ENCODE results near the gene C1orf146. TPM values are rescaled to one million over a fixed set of nuclear protein-coding genes. Genes with fewer than 3 reads are reported as not detected.

The C1orf146 gene
- total and polyA plus RNA-seq, 4 donors = not detected

DNA sequence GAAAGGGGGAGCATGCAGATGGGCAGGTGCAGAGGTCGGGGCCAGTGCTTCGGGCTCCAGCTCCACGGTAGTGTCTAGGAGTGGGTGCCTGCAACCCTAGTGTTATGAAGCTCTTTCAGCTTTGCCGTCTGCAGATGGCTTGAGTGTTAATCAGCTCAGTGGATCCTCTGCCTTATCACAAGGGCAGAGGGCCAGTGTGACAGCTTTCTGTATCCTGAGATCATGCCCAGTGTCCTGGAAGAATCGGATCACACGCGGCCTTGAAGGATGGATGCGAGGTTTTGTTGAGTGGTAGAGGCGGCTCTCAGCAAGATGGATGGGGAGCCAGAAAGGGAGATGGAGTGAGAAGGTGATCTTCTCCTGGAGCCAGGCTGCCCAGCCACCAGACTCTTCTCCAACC lies 25.5 kb upstream of the C1orf146 start:
- no peaks in the 10 kb centered on the region for H3K36me3 ChIP-seq (ENCODE audit: control insufficient read depth in 4 of 4, insufficient read depth in 3 of 4, low read depth in 1 of 4, low read length in 3 of 4)
- H3K9ac ChIP-seq (ENCODE audit: low read depth in 1 of 2, low read length in 2 of 2) = no peak overlapping the region
- no peaks in the 10 kb centered on the region for H3K4me1 ChIP-seq (ENCODE audit: control insufficient read depth in 4 of 4, insufficient read depth in 4 of 4, low read length in 3 of 4)
- H3K4me3 ChIP-seq (ENCODE audit: low read depth in 1 of 3, low read length in 3 of 3) = no peak overlapping the region
- TF ChIP-seq EGR1 (IDR thresholded peaks at IDR 0.05; ENCODE audit: low read depth in 2 of 2) = no peak
- H3K27me3 ChIP-seq (ENCODE audit: control insufficient read depth in 4 of 4, insufficient read depth in 4 of 4, low read length in 3 of 4) = no peaks in the 10 kb centered on the region
- no peak overlapping the region for H3K27ac ChIP-seq (ENCODE audit: low read depth in 1 of 2, low read length in 2 of 2)
- no peak for DNase-seq (ENCODE audit: low spot score)
- 92% methylated on average over 9 of the region's 9 CpGs for WGBS
- H3K9me3 ChIP-seq (ENCODE audit: control insufficient read depth in 4 of 4, low read length in 3 of 4) = no peaks in the 10 kb centered on the region

DNA sequence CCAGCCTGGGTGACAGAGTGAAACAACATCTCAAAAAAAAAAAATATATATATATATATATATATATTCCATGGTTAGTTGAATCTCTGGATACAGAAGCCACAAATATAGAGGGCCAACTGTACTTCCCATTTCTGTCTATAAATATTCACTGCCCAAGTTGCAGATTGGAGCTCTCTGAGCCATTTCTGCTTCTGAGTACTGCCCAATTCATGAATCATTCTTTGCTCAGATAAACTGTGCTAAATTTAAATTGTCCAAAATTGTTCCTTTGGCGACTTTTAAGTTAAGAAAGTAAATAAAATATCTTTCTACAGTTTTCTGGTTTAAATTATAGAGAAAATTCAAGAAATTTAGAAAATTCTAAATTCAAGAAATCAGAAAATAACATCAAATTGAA lies 23.2 kb upstream of the C1orf146 start:
- Histone ChIP-seq H3K9me3 (ENCODE audit: control insufficient read depth in 4 of 4, low read length in 3 of 4) (no peaks in the 10 kb centered on the region), H3K4me1 (ENCODE audit: control insufficient read depth in 4 of 4, insufficient read depth in 4 of 4, low read length in 3 of 4) (no peaks in the 10 kb centered on the region), H3K27ac (ENCODE audit: low read depth in 1 of 2, low read length in 2 of 2) (no peak overlapping the region), H3K4me3 (ENCODE audit: low read depth in 1 of 3, low read length in 3 of 3) (no peak overlapping the region), H3K27me3 (ENCODE audit: control insufficient read depth in 4 of 4, insufficient read depth in 4 of 4, low read length in 3 of 4) (no peaks in the 10 kb centered on the region), H3K9ac (ENCODE audit: low read depth in 1 of 2, low read length in 2 of 2) (no peak overlapping the region), H3K36me3 (ENCODE audit: control insufficient read depth in 4 of 4, insufficient read depth in 3 of 4, low read depth in 1 of 4, low read length in 3 of 4) (no peaks in the 10 kb centered on the region)
- 74% methylated on average over 1 of the region's 1 CpG for WGBS
- TF ChIP-seq RAD21 (IDR thresholded peaks at IDR 0.05) (no peak), HNF4A (conservative IDR thresholded peaks at IDR 0.05) (no peak), FOXA2 (IDR thresholded peaks at IDR 0.05) (no peak), GABPA (IDR thresholded peaks at IDR 0.05 in 1 of 2, conservative IDR thresholded peaks at IDR 0.05 in 1 of 2) (no peak), RXRA (IDR thresholded peaks at IDR 0.05) (no peak), FOXA1 (IDR thresholded peaks at IDR 0.05) (no peak), YY1 (IDR thresholded peaks at IDR 0.05) (no peak), JUND (IDR thresholded peaks at IDR 0.05) (no peak), EGR1 (IDR thresholded peaks at IDR 0.05; ENCODE audit: low read depth in 2 of 2) (no peak), SP1 (IDR thresholded peaks at IDR 0.05) (no peak), NR2F2 (IDR thresholded peaks at IDR 0.05) (no peak), HNF4G (IDR thresholded peaks at IDR 0.05) (no peak)
- TF ChIP-seq, protein P1, sequence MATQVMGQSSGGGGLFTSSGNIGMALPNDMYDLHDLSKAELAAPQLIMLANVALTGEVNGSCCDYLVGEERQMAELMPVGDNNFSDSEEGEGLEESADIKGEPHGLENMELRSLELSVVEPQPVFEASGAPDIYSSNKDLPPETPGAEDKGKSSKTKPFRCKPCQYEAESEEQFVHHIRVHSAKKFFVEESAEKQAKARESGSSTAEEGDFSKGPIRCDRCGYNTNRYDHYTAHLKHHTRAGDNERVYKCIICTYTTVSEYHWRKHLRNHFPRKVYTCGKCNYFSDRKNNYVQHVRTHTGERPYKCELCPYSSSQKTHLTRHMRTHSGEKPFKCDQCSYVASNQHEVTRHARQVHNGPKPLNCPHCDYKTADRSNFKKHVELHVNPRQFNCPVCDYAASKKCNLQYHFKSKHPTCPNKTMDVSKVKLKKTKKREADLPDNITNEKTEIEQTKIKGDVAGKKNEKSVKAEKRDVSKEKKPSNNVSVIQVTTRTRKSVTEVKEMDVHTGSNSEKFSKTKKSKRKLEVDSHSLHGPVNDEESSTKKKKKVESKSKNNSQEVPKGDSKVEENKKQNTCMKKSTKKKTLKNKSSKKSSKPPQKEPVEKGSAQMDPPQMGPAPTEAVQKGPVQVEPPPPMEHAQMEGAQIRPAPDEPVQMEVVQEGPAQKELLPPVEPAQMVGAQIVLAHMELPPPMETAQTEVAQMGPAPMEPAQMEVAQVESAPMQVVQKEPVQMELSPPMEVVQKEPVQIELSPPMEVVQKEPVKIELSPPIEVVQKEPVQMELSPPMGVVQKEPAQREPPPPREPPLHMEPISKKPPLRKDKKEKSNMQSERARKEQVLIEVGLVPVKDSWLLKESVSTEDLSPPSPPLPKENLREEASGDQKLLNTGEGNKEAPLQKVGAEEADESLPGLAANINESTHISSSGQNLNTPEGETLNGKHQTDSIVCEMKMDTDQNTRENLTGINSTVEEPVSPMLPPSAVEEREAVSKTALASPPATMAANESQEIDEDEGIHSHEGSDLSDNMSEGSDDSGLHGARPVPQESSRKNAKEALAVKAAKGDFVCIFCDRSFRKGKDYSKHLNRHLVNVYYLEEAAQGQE (IDR thresholded peaks at IDR 0.05) = no peak
- TF ChIP-seq, protein P2, sequence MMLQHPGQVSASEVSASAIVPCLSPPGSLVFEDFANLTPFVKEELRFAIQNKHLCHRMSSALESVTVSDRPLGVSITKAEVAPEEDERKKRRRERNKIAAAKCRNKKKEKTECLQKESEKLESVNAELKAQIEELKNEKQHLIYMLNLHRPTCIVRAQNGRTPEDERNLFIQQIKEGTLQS (IDR thresholded peaks at IDR 0.05) = no peak
- TF ChIP-seq, protein P3, sequence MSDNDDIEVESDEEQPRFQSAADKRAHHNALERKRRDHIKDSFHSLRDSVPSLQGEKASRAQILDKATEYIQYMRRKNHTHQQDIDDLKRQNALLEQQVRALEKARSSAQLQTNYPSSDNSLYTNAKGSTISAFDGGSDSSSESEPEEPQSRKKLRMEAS (IDR thresholded peaks at IDR 0.05) = no peak
- TF ChIP-seq, protein P4, sequence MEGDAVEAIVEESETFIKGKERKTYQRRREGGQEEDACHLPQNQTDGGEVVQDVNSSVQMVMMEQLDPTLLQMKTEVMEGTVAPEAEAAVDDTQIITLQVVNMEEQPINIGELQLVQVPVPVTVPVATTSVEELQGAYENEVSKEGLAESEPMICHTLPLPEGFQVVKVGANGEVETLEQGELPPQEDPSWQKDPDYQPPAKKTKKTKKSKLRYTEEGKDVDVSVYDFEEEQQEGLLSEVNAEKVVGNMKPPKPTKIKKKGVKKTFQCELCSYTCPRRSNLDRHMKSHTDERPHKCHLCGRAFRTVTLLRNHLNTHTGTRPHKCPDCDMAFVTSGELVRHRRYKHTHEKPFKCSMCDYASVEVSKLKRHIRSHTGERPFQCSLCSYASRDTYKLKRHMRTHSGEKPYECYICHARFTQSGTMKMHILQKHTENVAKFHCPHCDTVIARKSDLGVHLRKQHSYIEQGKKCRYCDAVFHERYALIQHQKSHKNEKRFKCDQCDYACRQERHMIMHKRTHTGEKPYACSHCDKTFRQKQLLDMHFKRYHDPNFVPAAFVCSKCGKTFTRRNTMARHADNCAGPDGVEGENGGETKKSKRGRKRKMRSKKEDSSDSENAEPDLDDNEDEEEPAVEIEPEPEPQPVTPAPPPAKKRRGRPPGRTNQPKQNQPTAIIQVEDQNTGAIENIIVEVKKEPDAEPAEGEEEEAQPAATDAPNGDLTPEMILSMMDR (IDR thresholded peaks at IDR 0.05; ENCODE audit: low read depth, low read length, missing input control) = no peak
- DNase-seq (ENCODE audit: low spot score) = no peak
